ENCODE measurements around the gene HOXA7.
A peak's percentile ranks its signal among the peaks of the same experiment; 100 is the strongest.

Gene HOXA7

GRCh38 chr7:27156508-27156898 is at the start of gene HOXA7:
TSS of gene HOXA7 (minus strand) at chr7:27156675. CDS start at chr7:27156545, 130 bp downstream.
- peak; percentile 43 for DNase-seq

- DNase-seq = no peak
Observed at GRCh38 chr7:27205325-27206280, 49.1 kb upstream of the HOXA7 start.

GRCh38 chr7:27204851-27205322 is 48.4 kb upstream of the HOXA7 start:
- DNase-seq = no peak

DNA sequence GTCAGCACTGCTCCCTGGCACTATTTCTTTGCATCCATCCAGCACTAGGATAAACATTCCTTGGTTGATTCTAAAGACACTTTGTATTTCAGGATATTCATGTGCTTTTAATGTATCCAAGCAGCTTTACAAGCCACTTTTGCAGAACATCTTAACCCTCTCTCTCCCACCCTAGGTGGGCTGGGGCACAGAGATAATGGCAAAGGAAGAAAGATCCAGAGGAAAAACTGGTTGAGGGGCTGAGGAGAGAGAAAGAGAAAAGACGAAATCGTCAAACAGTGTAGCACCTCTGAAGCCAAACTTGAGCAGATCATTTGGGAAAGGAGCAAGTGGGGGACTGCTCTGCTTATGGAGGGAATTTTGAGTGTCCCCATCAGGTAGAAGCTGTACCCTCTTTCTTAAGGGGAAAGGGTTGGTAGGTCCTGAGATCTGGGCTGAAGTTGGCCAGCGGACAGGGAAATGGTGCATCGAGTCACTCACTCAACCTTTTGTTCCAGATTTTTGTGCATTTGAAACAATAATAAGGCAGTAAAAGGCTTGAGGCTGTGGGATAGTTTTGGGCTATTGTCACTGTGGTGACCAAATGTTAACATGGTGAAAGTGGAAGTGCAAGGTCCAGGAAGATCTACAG is 47.6 kb upstream of the HOXA7 start:
- no peak for DNase-seq

GRCh38 chr7:27203365-27203953 is 47.0 kb upstream of the HOXA7 start:
- DNase-seq = no peak

DNA sequence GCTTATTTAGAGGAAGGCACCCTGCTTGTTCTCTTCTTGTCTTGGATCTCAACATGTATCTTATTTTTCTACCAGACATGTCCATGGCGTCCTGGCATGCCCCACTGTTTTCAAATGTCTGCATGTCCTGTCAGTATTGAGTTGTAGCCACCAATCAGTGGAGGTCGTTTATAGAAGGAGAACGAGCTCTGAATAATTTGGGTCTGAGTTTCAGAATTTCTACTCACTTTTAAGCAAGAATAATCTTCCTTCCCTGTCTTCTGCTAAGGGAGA is 46.3 kb upstream of the HOXA7 start:
- no peak for DNase-seq

DNA sequence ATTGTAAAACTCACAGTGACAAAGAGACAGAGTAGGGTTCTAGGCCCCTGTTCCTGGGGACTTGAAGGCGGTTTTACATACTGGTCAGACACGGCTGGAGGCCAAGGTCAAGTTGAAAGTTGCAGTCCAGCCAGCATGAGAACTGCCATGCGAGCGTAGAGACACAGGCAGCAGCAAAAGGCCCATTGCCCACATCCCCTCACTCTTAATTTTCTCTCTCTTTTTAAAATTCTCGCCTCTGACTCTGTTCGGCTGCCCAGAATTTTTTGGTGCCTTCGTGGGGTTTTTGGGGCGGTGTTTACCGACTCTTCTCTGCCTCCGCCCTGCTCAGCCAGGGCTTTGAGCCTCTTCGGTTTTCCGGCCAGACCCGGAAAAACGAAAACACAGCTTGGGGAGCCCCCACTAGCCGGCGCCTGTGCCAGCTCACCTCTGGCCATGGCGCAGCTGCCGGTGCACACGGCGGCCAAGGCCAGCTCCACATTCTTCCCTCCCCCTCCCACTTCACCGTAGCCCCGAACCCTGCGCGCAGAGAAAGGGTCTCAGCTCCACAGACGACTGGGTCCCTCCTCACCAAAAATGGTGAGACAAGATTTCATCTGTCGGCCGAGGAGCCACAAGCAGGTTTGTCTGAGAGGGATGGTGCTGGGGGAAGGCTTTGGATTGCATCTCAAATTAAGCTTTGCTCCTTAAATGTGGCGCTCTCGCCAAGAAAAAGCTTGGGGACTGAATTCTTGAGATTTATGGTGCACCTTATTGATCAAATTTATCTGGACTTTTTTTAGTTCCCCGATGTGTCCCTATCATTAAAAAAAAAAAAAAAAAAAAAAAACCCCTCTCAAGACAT is 45.8 kb upstream of the HOXA7 start:
- DNase-seq = no peak

- no peak for DNase-seq
Observed at GRCh38 chr7:27201580-27202017, 45.1 kb upstream of the HOXA7 start.

DNA sequence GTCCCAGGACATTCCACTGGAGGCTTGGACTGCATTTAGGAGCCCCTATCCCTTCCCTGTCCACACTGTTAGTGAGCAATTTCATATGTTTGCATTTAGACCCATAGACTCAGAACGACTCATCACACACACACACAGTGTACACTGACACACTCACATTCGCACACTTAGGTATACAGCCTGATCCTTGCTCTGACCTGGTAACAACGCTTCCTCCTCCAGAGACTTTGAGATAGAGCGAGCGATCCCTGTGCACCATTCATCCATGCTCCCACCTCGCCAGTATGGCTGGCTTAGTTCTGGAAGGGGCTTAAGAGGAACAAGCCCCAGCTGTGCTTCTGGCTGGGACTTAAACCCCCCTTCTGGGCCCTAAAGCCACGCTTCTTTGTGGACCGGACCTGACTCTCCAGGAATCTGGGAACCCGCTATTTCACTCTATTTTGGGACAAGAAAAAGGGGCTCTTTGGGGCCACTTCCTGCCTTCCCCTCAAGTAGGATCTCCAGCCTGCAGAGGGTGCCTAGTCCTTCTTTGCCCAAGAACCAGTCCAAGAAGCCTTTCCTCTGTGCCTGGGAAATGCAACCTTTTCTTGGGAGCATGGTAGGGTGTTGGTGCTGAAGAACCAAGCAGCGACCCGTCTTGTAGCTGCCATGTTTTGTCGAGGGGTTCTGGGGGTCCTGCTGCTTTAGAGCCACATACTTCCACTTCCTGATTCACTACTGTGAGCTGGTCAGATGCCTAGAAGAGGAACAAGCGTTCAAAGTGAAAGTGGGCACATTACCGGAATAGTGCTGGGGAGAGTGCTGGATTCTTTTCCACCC is 44.5 kb upstream of the HOXA7 start:
- peak; percentile 20 for DNase-seq

GRCh38 chr7:27199849-27200760 is 43.6 kb upstream of the HOXA7 start, which contains the start of gene HOXA13:
TSS of gene HOXA13 (minus strand) at chr7:27200091. CDS start at chr7:27200077, 14 bp downstream.
- peak; percentile 61 for DNase-seq

- DNase-seq = no peak
Observed at GRCh38 chr7:27198871-27199801, 42.7 kb upstream of the HOXA7 start.

DNA sequence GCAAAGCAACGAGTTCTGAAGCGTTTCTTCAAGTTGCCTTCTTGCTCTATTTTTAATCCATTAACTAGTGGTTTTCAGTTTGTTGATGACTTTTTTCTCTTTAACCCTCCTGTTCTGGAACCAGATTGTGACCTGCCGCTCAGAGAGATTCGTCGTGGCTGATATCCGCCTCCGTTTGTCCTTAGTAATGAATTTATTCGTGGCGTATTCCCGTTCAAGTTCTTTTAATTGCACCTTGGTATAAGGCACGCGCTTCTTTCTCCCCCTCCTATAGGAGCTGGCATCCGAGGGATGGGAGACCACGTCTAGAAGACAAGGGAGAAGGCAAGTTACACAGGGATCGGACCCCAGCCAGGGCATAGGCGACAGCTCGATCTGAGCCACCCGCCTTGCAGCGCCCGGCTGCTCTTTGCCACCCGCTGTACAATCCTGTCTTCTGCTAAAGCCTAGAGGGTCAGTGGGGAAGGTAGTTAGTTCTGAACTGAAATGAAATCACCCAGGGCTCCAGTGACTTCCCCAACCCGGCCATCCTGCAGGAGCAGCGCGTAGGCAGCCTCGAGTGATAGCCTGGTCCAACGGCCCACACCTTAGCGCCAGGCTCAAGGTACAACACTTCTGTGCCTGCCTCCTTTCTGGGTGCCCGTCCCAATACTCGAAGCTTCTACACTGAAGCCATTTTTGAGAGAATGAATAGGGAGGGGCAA is 41.8 kb upstream of the HOXA7 start:
- no peak for DNase-seq

- no peak for DNase-seq
Observed at GRCh38 chr7:27197137-27198042, 40.9 kb upstream of the HOXA7 start.

GRCh38 chr7:27196287-27196767 is 39.9 kb upstream of the HOXA7 start:
- peak; percentile 72 for DNase-seq

GRCh38 chr7:27194686-27195379 is 38.4 kb upstream of the HOXA7 start:
- no peak for DNase-seq

- no peak for DNase-seq
Observed at GRCh38 chr7:27194002-27194352, 37.5 kb upstream of the HOXA7 start.

Measured in GDM1 (cell line).